Measurements from ENCODE around the gene RSPO4.

DNA sequence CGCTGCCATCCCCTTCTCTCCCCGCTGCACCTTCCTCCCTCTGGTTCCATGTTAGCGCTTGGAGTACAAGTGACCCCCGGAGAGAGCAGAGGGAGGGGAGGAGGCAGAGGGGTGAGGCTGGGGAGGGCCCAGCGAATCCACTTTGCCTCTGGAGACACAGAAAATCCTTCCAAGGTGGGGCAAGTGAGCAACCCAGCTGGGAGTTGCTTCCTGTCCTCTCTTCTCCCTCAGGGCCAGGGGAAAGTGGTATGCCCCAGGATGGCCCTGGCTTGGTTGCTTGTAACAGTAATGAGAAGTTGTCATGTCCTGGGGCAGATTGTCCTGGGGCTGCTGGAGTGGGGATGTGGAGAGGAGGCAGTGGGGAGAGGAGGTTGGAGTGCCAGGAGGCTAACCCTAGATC, 85.3 kb downstream of the RSPO4 start:
- no peak for TF ChIP-seq CTCF (IDR thresholded peaks at IDR 0.05; ENCODE audit: low read depth, low read length)
- no peak for TF ChIP-seq EZH2phosphoT487 (IDR thresholded peaks at IDR 0.05; ENCODE audit: low read depth)
